NCI-H1092 treated with DMSO at 0.1 percent for 48 hours (cell line): ENCODE measurements around the gene WNK4.

Source experiments
- DNase-seq: peaks from one replicate; lab custom pipeline; 2025; lab: John Stamatoyannopoulos, UW

WNK4 gene

DNA sequence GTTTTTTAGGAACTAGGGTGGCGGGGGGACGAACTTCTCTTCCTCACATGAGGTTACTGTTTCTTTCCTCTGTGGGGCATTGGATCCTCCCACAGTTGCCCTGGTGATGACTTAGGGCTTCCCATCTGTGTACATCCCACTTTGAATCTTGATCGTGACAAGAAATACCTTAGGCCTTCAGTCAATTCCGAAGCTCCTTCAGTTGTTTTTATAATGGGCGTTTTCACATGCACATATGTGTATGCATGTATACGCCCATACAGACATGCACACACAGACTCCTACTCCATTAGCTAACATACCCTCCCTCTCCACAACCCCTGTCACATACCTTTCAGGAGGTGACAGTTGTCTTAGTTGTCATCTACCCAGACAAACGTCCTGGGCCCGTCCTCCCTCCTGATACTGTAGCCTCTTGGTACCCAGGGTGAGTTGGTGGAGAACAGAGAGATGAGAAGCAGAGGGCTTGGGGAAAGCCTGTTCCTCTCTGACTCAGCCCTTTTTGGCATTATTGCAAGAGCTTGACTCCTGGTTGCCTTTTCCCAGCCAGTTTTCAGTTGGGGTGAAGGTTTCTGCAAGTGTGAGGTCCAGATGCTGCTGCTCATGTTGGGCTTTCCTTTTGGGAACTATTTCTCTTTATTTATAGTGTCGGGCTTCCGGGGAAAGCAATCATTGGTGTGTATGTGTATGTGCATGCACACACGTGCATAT is 61.7 kb downstream of the WNK4 start:
- DNase-seq, result no peak

DNA sequence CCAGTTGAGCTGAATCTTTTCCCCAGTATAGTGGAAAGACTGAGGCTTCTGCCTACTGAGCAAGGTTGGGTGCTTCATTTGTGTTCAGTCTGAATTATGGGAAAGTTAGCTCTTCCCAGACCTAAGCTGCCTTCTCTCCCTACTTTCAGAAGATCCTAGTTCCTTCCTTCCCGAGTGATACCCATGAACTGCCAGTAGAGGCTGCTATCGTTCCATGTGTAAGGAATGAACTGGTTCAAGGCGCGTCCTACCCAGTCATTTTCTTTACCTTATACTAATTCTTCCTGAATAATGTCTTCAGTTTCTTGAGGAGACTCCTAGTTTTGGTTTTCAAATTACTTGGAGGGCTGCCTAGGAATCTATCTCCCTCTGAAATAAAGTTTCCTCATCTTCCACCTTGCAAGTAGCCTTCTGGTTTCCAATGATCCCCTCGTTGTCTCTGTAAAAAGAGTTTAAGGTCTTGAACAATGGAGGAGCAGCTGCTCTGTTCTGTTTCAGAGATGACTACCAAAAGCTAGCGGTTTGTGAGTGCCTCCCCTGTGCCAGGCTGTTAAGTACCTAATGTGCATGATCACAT is 63.0 kb downstream of the WNK4 start:
- peak; percentile 60 for DNase-seq

DNA sequence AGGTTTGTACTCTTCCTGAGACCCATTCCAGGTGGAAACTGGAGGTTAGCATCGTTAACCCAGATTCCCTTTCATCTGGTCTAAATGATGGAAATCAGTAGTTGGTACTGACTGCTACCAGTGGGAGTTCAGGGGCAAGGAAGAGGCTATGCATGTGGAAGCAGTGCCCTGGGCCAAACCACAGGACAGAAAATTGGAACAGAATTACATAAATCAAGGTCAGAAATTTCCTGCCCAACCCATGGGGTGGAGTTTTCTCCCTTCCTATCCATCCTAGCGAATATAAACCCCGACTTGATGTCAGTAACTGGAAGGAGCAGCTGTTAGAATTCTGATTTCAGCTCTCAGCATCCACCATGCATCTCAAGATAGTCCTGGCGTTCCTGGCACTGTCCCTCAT is 63.9 kb downstream of the WNK4 start, which contains the start of gene AOC2:
AOC2 (plus strand) TSS at position 310 of the 400 bp plus-strand sequence; CDS start at position 357, 47 bp downstream.
- DNase-seq, result no peak

GRCh38 chr17:42844761-42845555 is 64.5 kb downstream of the WNK4 start:
- DNase-seq, result no peak

DNA sequence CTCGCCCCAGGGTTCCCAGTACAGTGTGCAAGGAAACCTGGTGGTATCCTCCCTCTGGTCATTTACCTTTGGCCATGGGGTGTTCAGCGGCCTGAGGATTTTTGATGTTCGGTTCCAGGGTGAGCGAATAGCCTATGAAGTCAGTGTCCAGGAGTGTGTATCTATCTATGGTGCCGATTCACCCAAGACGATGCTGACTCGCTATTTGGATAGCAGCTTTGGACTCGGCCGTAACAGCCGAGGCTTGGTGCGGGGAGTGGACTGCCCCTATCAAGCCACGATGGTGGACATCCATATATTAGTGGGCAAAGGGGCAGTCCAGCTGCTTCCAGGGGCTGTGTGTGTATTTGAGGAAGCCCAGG is 65.1 kb downstream of the WNK4 start:
- DNase-seq, result no peak

DNA sequence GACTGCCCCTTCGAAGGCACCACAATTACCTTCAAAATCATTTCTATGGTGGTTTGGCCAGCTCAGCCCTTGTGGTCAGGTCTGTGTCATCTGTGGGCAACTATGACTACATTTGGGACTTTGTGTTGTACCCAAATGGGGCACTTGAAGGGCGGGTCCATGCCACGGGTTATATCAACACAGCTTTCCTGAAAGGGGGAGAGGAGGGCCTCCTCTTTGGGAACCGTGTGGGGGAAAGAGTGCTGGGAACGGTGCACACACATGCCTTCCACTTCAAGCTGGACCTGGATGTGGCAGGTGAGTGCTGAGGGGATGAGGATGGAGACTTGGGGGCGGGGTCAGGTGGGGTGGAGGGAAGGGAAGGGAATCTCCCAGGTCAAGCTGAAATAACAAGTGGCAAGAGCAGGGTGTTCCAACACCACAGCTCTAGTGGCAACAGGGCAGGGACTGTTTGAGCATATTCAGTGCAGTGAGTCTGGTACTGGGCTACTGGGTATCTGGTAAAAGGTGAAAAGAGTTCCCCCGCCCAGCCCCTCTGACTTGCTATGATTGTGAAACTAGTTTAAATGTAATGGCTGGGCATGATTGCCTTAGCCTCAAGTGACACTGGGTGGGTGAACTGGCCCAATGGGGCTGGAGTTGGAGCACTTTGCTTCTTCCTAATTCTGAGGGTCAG is 65.6 kb downstream of the WNK4 start:
- DNase-seq, result no peak
